H1 (cell line): ENCODE measurements around the gene LRBA. TPM values are rescaled to one million over a fixed set of nuclear protein-coding genes. Genes with fewer than 3 reads are reported as not detected.
A peak's percentile ranks its signal among the peaks of the same experiment; 100 is the strongest.

Experiments used
- CTCF ChIA-PET: fragments of 300-600 bp; sonication (Branson Sonifier 250); formaldehyde crosslinking; loops from one replicate; lab custom pipeline; 2021; ENCODE audit not compliant: partially characterized antibody; lab: Charles Lee
- POLR2A ChIA-PET: fragments of 300-600 bp; sonication (Branson Sonifier 250); formaldehyde crosslinking; loops from one replicate; lab custom pipeline; 2021; ENCODE audit warnings: inconsistent platforms; ENCODE audit not compliant: partially characterized antibody; lab: Charles Lee
- DNase-seq, 2 experiments: peaks; one replicate each; pipeline versions ENCODE4 v3.0.0 to v3.0.0-alpha.2; 2010 to 2022; ENCODE audit warnings: low spot score in 2 of 2, low read depth in 1 of 2, mixed read lengths in 1 of 2
- FAIRE-seq: peaks from 2 replicates; lab custom pipeline; 2011; peaks lifted over from hg19 to GRCh38; lab: Jason Lieb, UNC
- H2AFZ ChIP-seq: 2 replicates; pipeline ENCODE4 v1.8.1; 2012; ENCODE audit warnings: low read length, inconsistent platforms
- H2AK5ac ChIP-seq: 2 replicates; pipeline ENCODE4 v1.6.1; 2013; ENCODE audit warnings: low read depth, low read length
- H2BK120ac ChIP-seq: replicated peaks from 2 replicates; pipeline ENCODE3; 2013; ENCODE audit warnings: low read depth, low read length, inconsistent platforms
- H2BK12ac ChIP-seq: 2 replicates; pipeline ENCODE4 v1.6.1; 2013; ENCODE audit warnings: low read depth, low read length
- H2BK15ac ChIP-seq: 2 replicates; pipeline ENCODE4 v1.6.1; 2013; ENCODE audit warnings: low read length
- H2BK20ac ChIP-seq: 2 replicates; pipeline ENCODE4 v1.6.1; 2013; ENCODE audit warnings: low read length
- H2BK5ac ChIP-seq: 2 replicates; pipeline ENCODE4 v1.6.1; 2013; ENCODE audit warnings: low read depth, low read length
- H3K14ac ChIP-seq: 2 replicates; pipeline ENCODE4 v1.6.1; 2013; ENCODE audit warnings: inconsistent platforms; ENCODE audit not compliant: insufficient read length
- H3K18ac ChIP-seq: 2 replicates; pipeline ENCODE4 v1.6.1; 2013; ENCODE audit warnings: low read length; ENCODE audit errors: extremely low read depth
- H3K23ac ChIP-seq: 2 replicates; pipeline ENCODE4 v1.6.1; 2013; ENCODE audit warnings: inconsistent platforms; ENCODE audit not compliant: insufficient read length
- H3K23me2 ChIP-seq: 2 replicates; pipeline ENCODE4 v1.6.1; 2013; ENCODE audit warnings: low read depth, low read length
- H3K27ac ChIP-seq: 2 replicates; pipeline ENCODE4 v1.6.1; 2011; ENCODE audit warnings: low read depth, low read length, inconsistent platforms
- H3K27me3 ChIP-seq, 4 experiments: replicated peaks in 1 of 4; 1 replicate in 1 of 4; 2 replicates in 3 of 4; pipeline versions ENCODE4 v1.6.1 to v1.8.1; 2011 to 2013; ENCODE audit warnings: low read length in 3 of 4, mild to moderate bottlenecking in 3 of 4, inconsistent platforms in 2 of 4, mixed read lengths in 2 of 4, moderate library complexity in 1 of 4; ENCODE audit not compliant: control insufficient read depth in 3 of 4, insufficient read depth in 3 of 4; ENCODE audit errors: extremely low read depth in 1 of 4
- H3K36me3 ChIP-seq, 4 experiments: 2 replicates each; pipeline versions ENCODE4 v1.6.1 to v1.8.1; 2011 to 2013; ENCODE audit warnings: mild to moderate bottlenecking in 4 of 4, low read length in 3 of 4, moderate library complexity in 2 of 4, control low read depth in 1 of 4, inconsistent platforms in 1 of 4; ENCODE audit not compliant: insufficient read depth in 4 of 4, control insufficient read depth in 2 of 4
- H3K4ac ChIP-seq: replicated peaks from 2 replicates; pipeline ENCODE3; 2013; ENCODE audit warnings: low read length, low read depth, mixed read lengths, inconsistent platforms; ENCODE audit not compliant: insufficient read length
- H3K4me1 ChIP-seq, 4 experiments: replicated peaks in 1 of 4; 1 replicate in 1 of 4; 2 replicates in 3 of 4; pipeline versions ENCODE4 v1.6.1 to v1.8.1; 2011 to 2013; ENCODE audit warnings: low read length in 3 of 4, inconsistent platforms in 2 of 4, mixed read lengths in 1 of 4; ENCODE audit not compliant: insufficient read depth in 4 of 4, control insufficient read depth in 3 of 4
- H3K4me2 ChIP-seq, 2 experiments: 2 replicates each; pipeline versions ENCODE4 v1.6.1 to v1.8.1; 2011 to 2013; ENCODE audit warnings: low read depth in 2 of 2, low read length in 2 of 2, control low read depth in 1 of 2, inconsistent platforms in 1 of 2, mild to moderate bottlenecking in 1 of 2; ENCODE audit not compliant: insufficient read depth in 1 of 2
- H3K4me3 ChIP-seq, 4 experiments: fragments of 200-600, 300-600 bp in 1 of 4; sonication (generic), shearing (Covaris generic), sonication (Bioruptor Twin) in 1 of 4; 2 replicates each; pipeline versions ENCODE4 v1.5.1 to v1.8.1; 2011 to 2016; ENCODE audit warnings: low read length in 4 of 4, low read depth in 3 of 4, control low read depth in 2 of 4, inconsistent platforms in 2 of 4, mild to moderate bottlenecking in 2 of 4, mixed read lengths in 1 of 4, moderate library complexity in 1 of 4; ENCODE audit not compliant: insufficient read depth in 2 of 4; ENCODE audit errors: extremely low read depth in 1 of 4
- H3K56ac ChIP-seq: replicated peaks from 2 replicates; pipeline ENCODE3; 2013; ENCODE audit warnings: low read depth, mild to moderate bottlenecking, mixed read lengths, low read length, inconsistent platforms; ENCODE audit not compliant: insufficient read length
- H3K79me1 ChIP-seq: 2 replicates; pipeline ENCODE4 v1.6.1; 2013; ENCODE audit warnings: low read depth, low read length, control low read depth
- H3K79me2 ChIP-seq, 2 experiments: 2 replicates each; pipeline versions ENCODE4 v1.6.1 to v1.8.1; 2012 to 2013; ENCODE audit warnings: low read length in 2 of 2, mild to moderate bottlenecking in 2 of 2, inconsistent platforms in 1 of 2; ENCODE audit not compliant: insufficient read depth in 2 of 2, control insufficient read depth in 1 of 2
- H3K9ac ChIP-seq, 4 experiments: replicated peaks in 1 of 4; 1 replicate in 1 of 4; 2 replicates in 3 of 4; pipeline versions ENCODE4 v1.6.1 to v1.8.1; 2011 to 2013; ENCODE audit warnings: low read depth in 3 of 4, low read length in 3 of 4, control low read depth in 2 of 4, mild to moderate bottlenecking in 2 of 4, moderate library complexity in 2 of 4, inconsistent platforms in 1 of 4; ENCODE audit errors: extremely low read depth in 1 of 4
- H3K9me3 ChIP-seq, 2 experiments: 2 replicates each; pipeline versions ENCODE4 v1.6.1 to v1.8.1; 2012 to 2013; ENCODE audit warnings: mild to moderate bottlenecking in 2 of 2, moderate library complexity in 2 of 2, control low read depth in 1 of 2, inconsistent platforms in 1 of 2, low read depth in 1 of 2, low read length in 1 of 2, mixed read lengths in 1 of 2; ENCODE audit not compliant: insufficient read depth in 2 of 2
- H4K20me1 ChIP-seq, 2 experiments: replicated peaks in 1 of 2; 2 replicates each; pipeline versions ENCODE3 to v1.8.1; 2011 to 2013; ENCODE audit warnings: inconsistent platforms in 2 of 2, low read length in 2 of 2, mild to moderate bottlenecking in 1 of 2; ENCODE audit not compliant: insufficient read depth in 2 of 2, control insufficient read depth in 1 of 2
- H4K5ac ChIP-seq: 2 replicates; pipeline ENCODE4 v1.6.1; 2013; ENCODE audit warnings: low read length, low read depth, mixed read lengths, inconsistent platforms; ENCODE audit not compliant: insufficient read length
- H4K8ac ChIP-seq: 2 replicates; pipeline ENCODE4 v1.8.0; 2013; ENCODE audit warnings: mild to moderate bottlenecking, moderate library complexity, low read length, inconsistent platforms; ENCODE audit not compliant: insufficient read depth; ENCODE audit errors: extremely low read depth
- H4K91ac ChIP-seq: replicated peaks from 2 replicates; pipeline ENCODE3; 2013; ENCODE audit warnings: low read length, mixed read lengths, inconsistent platforms; ENCODE audit not compliant: insufficient read length
- CEBPB ChIP-seq: IDR thresholded peaks from 2 replicates; pipeline ENCODE4 v1.6.1; 2012; ENCODE audit warnings: low read depth, low read length
- KDM4A ChIP-seq: IDR thresholded peaks from one replicate; pipeline ENCODE4 v1.7.1; 2012; ENCODE audit warnings: low read depth, mild to moderate bottlenecking, moderate library complexity, low read length, inconsistent platforms; ENCODE audit not compliant: severe bottlenecking
- PHF8 ChIP-seq: fragments of 200-600 bp; sonication (generic); conservative IDR thresholded peaks from 2 replicates; pipeline ENCODE4 v1.7.1; 2012; ENCODE audit warnings: low read depth, mild to moderate bottlenecking, inconsistent platforms, low read length, moderate library complexity
- SAP30 ChIP-seq: fragments of 300-600 bp; sonication (generic); IDR thresholded peaks from 2 replicates; pipeline ENCODE4 v1.7.1; 2012; ENCODE audit warnings: low read length, moderate library complexity, mild to moderate bottlenecking, inconsistent platforms; ENCODE audit not compliant: insufficient read depth, insufficient replicate concordance
- ZNF274 ChIP-seq: IDR thresholded peaks from 2 replicates; pipeline ENCODE4 v1.7.0; 2012; ENCODE audit warnings: low read length, borderline replicate concordance; ENCODE audit errors: extremely low read depth
- WGBS, 2 experiments: shearing (Covaris generic) in 1 of 2; methylation state at CpG; one replicate each; pipeline versions ENCODE4 v1.1.6 to v1.1.7; 2013 to 2015; ENCODE audit warnings: low lambda C conversion rate in 2 of 2, mixed read lengths in 2 of 2, inconsistent platforms in 1 of 2, low coverage in 1 of 2, missing lambda C conversion rate in 1 of 2; ENCODE audit not compliant: insufficient replicate concordance in 2 of 2, insufficient coverage in 1 of 2, insufficient read length in 1 of 2; ENCODE audit errors: extremely low coverage in 1 of 2, missing lambda C conversion rate in 1 of 2; 5-methylcytosine and 5-hydroxymethylcytosine counted together
- polyA plus RNA-seq, 7 experiments: library from polyadenylated mRNA; depleted of rRNA in 3 of 7; stranded (reverse) in 5 of 7; unstranded in 2 of 7; fragments of >200 nt in 5 of 7; fragments of 200-250 nt in 2 of 7; gene quantifications; 1 replicate in 5 of 7; 2 replicates in 1 of 7; 4 replicates in 1 of 7; pipeline versions ENCODE4 v1.2.1 to v1.2.3, GENCODE V29; 2011 to 2013; ENCODE audit warnings: missing spikeins in 2 of 7, mixed read lengths in 2 of 7
- total RNA-seq: library from RNA; stranded (reverse); fragmentation: NEBNext Ultra II Directional; extraction: Animal tissue kit (Norgen Biotek cat#: 25700); gene quantifications from 2 replicates; pipeline ENCODE4 v1.2.1, GENCODE V29; 2021

The LRBA gene
- total and polyA plus RNA-seq, 2 of the 8 experiments (the other 6 are each of a cell fraction or from before 2014, with no cell fraction given): 54.6 to 83.2 TPM

GRCh38 chr4:150348079-150348478 lies 667.0 kb downstream of the LRBA start:
- H2BK20ac ChIP-seq: no peak overlapping the region

More at GRCh38 chr4:150348079-150348478, 667.0 kb downstream of the LRBA start:
- Histone ChIP-seq H3K23me2 (no peaks in the 10 kb centered on the region), H3K36me3 (no peaks in the 10 kb centered on the region), H3K79me2 (no peaks in the 10 kb centered on the region), H2BK5ac (no peak overlapping the region), H2BK15ac (no peak overlapping the region), H3K4me2 (no peak overlapping the region), H3K14ac (no peak overlapping the region), H4K91ac (no peak overlapping the region), H3K27ac (no peak overlapping the region), H2BK120ac (no peak overlapping the region), H3K79me1 (no peaks in the 10 kb centered on the region), H2AK5ac (no peak overlapping the region), H3K9ac (no peak overlapping the region), H4K5ac (no peak overlapping the region), H4K20me1 (no peaks in the 10 kb centered on the region), H3K4me1 (no peaks in the 10 kb centered on the region), H2AFZ (no peak overlapping the region), H3K56ac (no peak overlapping the region), H3K9me3 (no peaks in the 10 kb centered on the region), H3K4ac (no peak overlapping the region), H4K8ac (no peak overlapping the region), H2BK12ac (no peak overlapping the region), H3K23ac (no peak overlapping the region), H3K27me3 (no peaks in the 10 kb centered on the region), H3K18ac (no peak overlapping the region), H3K4me3 (no peak overlapping the region)
- FAIRE-seq (no peak), DNase-seq (no peak)
- POLR2A ChIA-PET: no interaction called here
- CTCF ChIA-PET: no interaction called here
- WGBS, 2 experiments: 90% methylated on average over 2 of the region's 2 CpGs; no CpG with 5 or more reads in 1 of the 2 experiments
- TF ChIP-seq KDM4A: no peak
- TF ChIP-seq CEBPB: peak; percentile 59; the same call in 1 of the 2 replicates
- no peak for TF ChIP-seq SAP30
- TF ChIP-seq PHF8: no peak
- TF ChIP-seq ZNF274: no peak
